PFSK-1 (cell line): ENCODE measurements around the gene SSTR3.

ENCODE experiments used
- POLR2AphosphoS5 ChIP-seq: IDR thresholded peaks from 2 replicates; pipeline ENCODE4 v1.6.1; 2012; ENCODE audit warnings: low read depth, mild to moderate bottlenecking, control low read depth, low read length, moderate library complexity
- REST ChIP-seq, 2 experiments: IDR thresholded peaks; 2 replicates each; pipeline versions ENCODE4 v1.6.1 to v1.8.0; 2011 to 2012; ENCODE audit warnings: low read depth in 2 of 2, low read length in 2 of 2, control low read depth in 1 of 2, inconsistent platforms in 1 of 2, mild to moderate bottlenecking in 1 of 2, moderate library complexity in 1 of 2; ENCODE audit not compliant: insufficient read depth in 1 of 2

GRCh38 chr22:37167176-37167980, 44.9 kb downstream of the SSTR3 start:
- TF ChIP-seq REST (IDR thresholded peaks at IDR 0.05; ENCODE audit: insufficient read depth in 1 of 2, low read depth in 2 of 2, low read length in 2 of 2), result no peak
- TF ChIP-seq POLR2AphosphoS5, result no peak
